GM12801 (cell line): Measurements from ENCODE around the gene THAP12.

ENCODE experiments used
- TF ChIP-seq, protein P1 (sequence below): IDR thresholded peaks from one replicate; pipeline ENCODE4 v1.5.1; 2011; ENCODE audit warnings: control low read depth; ENCODE audit not compliant: insufficient read length; ENCODE audit errors: extremely low read depth

THAP12 gene

DNA sequence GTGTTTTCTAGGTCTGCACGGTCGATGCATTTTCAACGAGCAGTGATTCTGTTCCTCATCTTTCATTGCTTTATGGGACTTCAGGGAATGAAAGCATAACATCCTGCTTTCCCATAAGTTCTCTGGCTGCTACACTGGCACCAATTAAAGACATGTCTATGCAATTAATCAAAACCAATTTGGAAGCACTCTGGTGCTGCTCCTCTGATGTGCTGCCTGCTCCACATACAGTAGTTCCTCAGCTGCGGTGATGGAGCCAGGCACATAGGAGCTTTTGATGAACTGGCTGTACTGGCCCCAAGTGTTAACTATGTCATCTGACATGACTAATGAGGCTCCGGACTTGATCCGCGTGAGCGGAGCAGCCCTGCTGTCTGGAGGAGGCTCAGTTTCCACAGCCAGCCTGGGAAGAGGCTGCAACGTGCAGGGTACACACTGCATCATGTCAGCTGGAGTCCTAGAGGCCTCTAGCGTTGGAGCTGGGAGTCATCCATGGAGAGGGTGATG lies 30.0 kb upstream of the THAP12 start:
- TF ChIP-seq, protein P1, sequence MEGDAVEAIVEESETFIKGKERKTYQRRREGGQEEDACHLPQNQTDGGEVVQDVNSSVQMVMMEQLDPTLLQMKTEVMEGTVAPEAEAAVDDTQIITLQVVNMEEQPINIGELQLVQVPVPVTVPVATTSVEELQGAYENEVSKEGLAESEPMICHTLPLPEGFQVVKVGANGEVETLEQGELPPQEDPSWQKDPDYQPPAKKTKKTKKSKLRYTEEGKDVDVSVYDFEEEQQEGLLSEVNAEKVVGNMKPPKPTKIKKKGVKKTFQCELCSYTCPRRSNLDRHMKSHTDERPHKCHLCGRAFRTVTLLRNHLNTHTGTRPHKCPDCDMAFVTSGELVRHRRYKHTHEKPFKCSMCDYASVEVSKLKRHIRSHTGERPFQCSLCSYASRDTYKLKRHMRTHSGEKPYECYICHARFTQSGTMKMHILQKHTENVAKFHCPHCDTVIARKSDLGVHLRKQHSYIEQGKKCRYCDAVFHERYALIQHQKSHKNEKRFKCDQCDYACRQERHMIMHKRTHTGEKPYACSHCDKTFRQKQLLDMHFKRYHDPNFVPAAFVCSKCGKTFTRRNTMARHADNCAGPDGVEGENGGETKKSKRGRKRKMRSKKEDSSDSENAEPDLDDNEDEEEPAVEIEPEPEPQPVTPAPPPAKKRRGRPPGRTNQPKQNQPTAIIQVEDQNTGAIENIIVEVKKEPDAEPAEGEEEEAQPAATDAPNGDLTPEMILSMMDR = no peak

DNA sequence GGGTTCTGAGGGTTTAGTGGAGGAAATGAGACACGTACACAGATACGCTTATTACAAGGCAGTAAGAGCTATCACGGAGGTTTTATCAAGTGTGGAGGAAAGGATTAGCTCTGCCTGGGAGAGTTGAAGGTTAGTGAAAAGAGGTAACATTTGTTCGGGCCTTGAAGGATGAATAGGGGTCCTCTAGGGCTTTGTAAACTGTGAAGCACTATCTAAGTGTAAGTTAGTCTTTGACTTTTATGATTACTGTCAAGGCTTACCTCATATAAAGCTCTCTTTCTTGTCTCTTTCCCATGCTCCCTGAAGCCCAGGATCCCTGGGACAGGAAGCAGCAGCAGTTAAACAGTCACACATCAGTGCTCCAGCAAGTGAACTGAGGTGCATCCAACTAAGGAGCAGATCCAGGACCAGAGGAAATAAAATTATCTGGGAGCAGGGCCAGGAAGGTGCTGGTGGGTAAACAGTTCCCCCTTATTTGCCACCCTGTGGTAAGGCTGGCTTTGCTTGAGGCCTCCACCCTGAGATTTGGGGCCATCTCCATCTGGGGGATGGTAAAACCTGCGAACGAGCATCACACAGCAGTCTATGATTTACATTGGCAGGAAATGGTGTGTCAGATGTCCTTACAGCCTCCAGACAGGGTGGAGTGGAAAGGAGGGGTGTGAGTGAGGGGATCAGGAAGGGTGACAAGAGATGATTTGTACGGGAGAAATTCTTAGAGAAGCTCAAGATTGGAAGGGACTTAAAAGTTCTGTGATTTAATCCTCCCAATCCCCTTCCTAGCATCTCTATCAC lies 27.4 kb upstream of the THAP12 start:
- TF ChIP-seq, protein P1 = no peak

DNA sequence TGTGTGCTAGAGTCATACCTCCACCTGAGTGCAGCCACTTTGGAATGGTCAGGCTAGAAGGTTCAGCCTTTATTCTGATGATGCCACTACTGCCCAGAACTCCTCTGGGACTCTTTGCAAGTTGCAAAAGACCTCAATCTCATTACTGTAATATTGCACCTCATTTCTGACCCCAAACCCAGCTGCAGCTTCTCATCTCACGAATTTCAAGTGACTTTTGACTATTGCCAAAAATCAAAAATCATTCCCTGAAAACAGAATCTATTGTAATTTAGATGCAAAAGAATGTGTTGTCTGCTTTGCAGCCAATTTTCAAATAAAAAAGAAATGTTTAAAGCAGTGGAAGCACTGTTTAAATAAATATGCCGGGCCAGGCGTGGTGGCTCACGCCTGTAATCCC lies 25.4 kb upstream of the THAP12 start:
- TF ChIP-seq, protein P1 = no peak

DNA sequence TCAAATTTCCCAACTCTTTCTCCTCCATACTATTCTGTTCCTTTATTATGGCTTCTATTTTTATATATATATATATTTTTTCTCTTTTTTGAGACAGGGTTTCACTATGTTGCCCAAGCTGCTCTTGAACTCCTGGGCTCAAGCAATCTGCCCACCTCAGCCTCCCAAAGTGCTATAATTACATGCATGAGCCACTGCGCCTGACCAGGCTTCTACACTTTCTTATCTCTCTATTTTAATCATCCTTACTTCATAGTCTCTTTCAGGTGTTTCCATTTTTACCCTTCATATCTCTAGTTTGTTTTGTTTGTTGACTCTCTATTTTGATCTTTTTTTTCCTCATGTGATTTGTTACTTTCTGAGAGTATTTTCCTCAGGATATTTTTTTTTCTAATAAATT lies 20.0 kb upstream of the THAP12 start:
- TF ChIP-seq, protein P1 = no peak

DNA sequence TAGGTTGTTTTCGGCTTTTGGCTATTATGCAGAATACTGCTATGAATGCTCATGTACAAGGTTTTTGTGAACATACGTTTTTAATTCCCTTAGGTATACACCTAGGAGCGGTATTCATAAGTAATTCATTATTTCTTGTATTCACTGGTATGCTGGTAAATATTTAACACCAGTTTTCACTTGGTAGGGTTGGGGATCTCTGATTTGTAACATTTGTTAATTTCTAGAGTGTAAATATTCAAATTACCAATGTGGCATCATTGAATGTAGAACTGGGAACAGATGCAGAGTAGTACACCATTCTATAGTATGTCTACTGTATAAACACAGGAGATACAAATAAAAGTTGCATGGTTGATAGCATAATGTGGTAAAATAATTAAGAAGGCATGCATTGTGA lies 16.5 kb upstream of the THAP12 start:
- TF ChIP-seq, protein P1 = no peak

DNA sequence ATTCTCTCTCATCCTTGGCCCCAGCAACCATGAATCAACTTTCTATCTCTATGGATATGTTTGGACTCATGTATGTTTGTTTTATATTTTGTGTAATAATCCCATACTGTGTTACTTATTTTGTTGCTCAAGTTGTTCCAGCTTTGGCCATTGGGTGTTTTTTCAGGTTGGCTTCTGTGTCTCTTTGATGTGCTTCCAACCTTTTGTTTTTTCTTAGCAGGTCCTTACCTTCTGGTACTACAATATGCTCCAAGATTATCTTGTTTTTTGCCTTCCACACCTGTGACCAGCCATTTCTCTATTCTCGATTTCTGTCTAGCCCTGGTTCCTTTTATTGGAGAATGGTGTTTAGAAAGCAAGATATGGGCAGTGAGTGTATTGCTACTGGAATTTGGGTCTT lies 14.4 kb upstream of the THAP12 start:
- TF ChIP-seq, protein P1 = no peak

DNA sequence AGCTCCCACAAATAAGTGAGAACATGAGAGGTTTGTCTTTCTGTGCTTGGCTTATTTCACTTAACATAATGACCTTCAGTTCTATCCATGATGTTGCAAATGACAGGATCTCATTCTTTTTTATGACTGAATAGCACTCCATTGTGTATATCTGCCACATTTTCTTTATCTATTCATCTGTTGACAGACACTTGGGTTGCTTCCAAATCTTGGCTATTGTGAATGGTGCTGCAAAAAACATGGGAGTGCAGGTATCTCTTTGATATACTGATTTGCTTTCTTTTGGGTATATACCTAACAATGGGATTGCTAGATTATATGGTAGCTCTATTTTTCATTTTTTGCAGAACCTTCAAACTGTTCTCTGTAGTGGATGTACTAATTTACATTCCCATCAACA lies 13.5 kb upstream of the THAP12 start:
- TF ChIP-seq, protein P1 = no peak
